Measurements from ENCODE around the gene STK26.
"Not testable (repeated sequence)": the region's sequence is repeated elsewhere in the genome, so short reads cannot be mapped to it uniquely, and the experiment has no call there.

The STK26 gene

DNA sequence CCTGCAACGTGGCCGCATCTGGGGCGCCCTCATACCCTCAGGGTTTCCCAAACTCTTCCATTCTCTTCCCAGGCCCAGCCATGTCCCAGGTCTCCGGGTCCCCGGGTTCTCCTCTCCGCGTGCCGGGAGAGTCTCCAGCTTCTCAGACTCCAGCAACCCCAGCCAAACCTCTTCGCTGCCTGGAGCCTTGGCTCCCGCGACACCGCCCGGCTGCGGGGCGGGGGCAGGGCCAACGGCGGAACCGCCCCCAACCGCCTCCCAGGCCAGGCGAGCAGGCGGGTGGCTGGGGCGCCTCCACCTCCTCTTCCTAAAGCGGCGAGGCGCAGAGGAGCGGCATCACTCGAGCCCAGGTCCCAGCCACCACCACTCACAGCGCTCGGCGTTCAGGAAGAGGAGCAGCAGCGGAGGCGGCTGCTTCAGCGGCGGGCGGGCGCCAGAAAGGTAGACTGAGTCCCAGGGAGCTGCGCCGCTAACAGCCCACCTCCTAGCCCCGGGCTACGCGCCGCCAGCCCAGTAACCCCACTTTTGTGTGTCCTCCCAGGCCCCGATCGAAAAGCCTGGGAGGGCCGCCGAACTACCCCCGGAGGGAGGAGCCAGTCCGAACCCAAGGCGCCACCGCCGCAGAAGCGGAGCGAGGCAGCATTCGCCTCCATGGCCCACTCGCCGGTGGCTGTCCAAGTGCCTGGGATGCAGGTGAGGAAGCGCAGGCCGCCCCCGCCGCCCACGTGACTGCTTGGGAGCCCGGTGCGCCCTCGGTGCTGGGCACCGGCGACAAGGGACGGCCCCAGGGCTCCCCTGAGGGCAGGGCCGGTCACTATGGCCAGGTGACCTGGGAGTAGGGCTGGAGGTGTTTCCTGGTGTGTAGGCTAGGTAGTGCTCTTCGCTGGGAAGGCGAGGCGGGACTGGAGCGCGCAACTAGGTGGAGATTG, at the start of gene STK26:
Gene STK26, plus strand, starts transcription at position 336 of the 929 bp plus-strand sequence. Its CDS starts 316 bp downstream, at position 652.
- DNase-seq: peak; percentile 84

DNA sequence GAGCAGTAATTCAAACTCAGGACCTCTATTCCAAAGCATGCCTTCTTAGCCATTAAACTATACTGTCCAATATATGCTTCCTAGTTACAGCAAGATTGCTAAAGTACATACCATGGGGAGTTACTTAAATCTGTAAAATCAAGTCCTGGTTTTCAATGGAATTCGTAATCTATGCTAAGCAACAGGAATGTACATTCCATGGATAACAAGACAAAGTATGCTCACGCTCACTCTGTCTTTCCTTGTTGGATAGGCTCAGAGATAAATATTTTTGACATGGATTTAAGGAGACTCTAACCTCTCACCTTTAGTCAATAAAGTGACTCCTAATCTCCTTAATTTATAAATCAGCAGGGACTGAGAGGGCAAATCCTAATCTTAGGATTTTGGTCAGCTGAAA, 47.3 kb upstream of the STK26 start:
- DNase-seq: no peak

DNA sequence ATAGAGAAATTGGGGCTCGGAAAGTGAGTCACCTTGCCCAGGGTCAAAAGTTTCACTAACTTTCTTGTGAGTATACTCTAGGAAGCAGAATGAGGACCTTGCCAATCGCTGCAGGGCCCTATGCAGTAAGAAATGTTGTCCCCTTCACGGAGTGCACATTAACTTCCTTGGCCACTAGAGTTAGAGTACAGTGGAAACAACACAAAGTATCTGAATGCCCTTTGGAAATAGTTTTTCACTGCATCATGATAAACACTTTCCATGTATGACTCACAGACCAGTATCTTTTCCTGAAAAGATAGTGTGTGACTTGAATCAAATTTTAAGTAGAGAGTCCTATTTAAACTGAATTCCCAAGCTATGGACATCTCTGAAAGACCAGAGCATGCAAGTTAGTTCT, 45.5 kb upstream of the STK26 start:
- DNase-seq: no peak

DNA sequence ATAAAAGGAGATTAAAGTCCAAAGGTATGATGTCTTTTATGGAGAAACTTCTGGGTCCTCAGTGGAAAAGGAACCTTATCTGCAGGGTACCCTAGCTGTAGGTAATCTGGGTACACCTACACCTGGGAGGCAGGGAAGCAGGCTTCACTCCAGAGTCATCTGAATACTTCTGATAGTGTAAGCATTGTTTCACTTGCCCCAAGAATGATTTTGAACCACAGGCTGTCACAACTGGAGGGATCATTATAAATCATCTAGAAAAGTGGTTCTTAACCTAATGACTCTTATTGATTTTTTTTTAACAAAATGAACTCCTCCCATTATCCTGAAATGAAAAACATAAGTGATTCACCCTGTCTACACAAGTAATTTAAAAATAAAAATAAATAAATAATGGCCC, 44.0 kb upstream of the STK26 start:
- DNase-seq: no peak

DNA sequence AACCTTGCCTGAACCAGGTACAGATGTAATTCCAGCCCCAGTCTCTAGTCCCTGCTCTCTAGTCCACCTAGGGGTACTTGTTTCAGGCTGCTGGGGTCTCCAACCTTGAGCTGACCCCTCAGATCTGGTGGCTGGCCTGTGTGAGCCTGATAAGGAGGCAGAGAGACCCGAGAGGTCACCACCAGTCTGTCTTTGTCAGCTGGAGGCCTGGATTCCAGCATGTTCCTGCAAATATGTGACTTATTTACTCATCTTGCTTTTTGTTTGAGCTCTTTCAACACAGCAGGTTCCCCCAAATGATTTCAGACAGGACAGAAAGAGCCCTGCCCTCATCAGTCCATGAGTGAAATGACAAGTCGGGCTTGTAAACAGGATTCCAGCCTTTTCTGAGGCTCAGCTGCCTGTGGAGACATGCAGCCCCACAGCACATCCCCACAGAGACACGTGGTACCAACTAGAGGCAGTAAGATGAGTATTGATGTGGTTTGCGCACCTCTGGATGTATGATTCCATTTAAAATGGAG, 37.5 kb upstream of the STK26 start:
- peak; percentile 13 for DNase-seq

DNA sequence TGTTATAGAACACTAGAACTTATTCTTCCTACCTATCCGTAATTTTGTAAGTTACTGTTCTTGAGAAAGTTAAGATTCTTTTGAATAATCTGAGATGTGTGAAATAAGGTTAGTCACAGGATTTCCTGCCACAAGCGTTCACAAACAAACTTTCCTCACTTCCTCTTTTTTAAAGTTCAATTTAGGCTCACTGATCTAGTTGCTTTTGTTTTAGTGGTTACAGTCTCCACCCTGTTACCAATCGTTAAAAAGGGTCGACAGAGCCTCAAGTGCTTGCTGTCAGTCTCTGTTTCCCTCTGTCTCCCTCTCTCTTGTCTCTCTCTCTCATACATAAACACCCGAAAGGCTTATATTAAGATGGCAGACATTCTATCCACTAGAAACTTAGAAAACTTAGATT, 35.9 kb upstream of the STK26 start:
- no peak for DNase-seq

DNA sequence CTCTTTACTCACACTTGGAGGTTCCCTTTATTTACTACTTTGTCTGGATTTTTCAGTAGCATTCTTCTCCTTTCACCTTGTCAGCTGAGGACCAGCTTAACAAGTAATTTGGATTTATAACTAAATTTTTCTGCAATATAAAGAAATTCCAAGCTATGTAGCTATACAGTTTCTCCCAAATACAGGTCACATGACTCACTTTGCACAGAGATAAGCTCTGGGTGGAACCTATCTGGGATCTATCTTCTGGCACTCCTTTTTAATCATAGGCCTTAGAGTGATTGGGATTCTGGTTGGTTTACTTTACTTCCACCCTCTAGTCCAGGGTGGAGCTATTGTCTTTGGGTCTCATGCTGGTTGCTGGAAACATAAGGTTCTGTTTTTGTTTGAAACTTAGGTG, 34.9 kb upstream of the STK26 start:
- no peak for DNase-seq

DNA sequence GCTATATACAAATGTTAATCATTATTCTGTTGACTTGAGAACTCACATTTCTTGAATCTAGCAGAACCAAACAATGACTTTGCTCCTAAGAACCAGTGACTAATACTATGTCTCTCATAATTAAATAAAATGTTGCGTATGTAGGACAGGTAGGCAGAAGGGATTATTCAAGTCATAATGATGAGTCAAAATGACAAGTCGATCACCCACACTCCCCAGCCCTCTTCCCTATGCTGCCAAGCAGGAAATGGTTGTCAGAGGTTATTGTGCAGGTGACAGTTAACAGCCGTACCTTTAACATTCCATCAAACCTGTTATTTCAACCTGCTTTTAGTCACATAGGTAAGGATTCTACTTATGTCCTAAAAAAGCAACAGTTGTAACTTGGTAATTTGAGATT, 22.0 kb upstream of the STK26 start:
- DNase-seq: peak; percentile 32

DNA sequence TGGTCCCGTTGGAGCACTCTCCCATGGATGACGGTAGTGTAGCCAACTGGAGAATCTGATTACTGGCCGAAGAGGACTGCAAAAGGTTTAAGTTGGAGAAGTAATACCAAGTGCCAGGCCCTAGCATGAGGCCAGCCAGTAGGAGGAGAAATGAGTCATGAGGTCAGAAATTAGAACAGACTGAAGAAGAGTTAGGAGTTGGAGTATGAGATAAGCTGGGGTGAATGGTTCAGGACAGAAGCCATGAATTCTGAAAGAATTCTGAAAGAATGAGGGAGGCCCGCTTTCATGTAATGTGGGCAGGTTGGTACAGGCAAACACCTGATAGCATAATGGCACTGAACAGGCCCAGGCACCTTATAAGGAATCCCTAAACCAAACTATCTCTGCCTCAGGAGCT, 18.4 kb upstream of the STK26 start:
- DNase-seq: no peak

DNA sequence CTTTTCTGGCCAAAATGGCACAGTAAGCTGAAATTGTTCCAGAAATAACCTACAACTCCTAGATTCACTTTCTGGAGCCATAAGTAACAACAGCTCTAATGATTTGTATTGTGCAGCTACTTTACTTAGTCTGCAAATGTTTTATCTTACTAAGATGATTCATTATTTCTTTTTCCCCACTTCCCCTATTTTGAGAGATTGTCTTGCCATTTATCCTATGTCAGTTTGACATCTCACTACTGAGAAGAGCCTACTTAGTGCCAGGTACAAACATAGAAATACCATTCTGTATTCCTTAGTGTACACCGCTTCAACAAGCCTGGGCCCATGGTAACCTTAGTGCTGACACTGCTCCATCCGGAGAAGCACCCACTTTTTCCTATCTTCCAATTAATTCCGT, 13.8 kb upstream of the STK26 start:
- no peak for DNase-seq

DNA sequence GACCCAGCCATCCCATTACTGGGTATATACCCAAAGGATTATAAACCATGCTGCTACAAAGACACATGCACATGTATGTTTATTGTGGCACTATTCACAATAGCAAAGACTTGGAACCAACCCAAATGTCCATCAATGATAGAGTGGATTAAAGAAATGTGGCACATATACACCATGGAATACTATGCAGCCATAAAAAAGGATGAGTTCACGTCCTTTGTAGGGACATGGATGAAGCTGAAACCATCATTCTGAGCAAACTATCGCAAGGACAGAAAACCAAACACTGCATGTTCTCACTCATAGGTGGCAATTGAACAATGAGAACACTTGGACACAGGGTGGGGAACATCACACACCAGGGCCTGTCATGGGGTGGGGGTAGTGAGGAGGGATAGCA, 12.9 kb upstream of the STK26 start:
- DNase-seq: not testable (repeated sequence)

DNA sequence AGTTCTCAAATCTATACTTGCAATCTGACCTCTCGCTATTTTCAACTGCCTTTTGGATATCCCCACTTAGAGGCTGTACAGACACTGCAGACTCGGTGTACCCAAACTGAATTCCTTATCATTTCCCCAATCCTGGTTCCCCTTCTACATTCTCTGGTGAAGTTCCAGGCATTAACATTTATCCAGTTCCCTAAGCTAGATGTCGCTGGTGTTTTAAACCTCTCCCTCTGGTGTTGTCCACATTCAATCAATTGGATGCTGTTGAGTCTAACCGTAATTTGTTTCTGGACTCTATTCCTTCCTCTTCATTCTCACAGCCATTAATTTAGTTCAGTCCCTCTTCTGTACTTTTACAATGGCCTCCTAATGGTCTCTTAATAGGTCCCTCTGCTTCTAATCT, 7.2 kb upstream of the STK26 start:
- DNase-seq: no peak

DNA sequence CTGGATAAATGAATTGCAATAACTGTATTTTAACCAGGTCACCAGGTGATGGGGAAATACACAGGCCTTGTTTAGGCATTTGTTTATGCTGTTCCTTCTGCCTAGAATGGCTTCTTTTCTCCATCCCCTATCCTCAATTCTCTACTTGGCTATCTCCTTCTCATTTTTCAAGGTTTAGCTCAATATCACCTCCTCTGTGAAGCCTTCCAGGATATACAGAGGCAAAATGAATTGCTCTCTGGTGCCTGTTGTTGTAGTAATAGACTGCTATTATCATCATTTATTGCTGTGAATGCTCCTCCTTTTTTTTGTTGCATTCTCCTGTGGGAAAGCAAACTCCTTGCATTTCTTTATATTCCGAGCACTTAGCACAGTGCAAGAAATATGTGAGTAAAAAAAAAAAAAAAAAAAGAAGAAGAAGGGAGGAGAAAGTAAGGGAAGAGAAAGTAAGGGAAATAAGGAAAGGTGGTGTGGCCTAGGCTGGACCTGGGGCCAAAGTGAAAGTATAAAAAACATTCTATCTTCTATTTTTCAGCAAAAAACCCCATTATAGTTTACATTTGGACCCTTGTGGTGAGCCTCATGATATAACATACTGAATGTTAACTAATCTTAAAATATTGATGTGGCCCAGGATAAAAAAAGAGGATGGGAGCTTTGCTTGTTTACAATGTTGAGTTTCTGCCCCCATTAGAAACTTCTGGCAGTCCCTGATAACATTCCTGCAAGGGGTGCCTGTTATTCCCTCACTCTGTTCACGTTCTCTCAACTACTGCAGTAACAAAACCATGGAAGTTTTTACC, 6.3 kb upstream of the STK26 start:
- no peak for DNase-seq

DNA sequence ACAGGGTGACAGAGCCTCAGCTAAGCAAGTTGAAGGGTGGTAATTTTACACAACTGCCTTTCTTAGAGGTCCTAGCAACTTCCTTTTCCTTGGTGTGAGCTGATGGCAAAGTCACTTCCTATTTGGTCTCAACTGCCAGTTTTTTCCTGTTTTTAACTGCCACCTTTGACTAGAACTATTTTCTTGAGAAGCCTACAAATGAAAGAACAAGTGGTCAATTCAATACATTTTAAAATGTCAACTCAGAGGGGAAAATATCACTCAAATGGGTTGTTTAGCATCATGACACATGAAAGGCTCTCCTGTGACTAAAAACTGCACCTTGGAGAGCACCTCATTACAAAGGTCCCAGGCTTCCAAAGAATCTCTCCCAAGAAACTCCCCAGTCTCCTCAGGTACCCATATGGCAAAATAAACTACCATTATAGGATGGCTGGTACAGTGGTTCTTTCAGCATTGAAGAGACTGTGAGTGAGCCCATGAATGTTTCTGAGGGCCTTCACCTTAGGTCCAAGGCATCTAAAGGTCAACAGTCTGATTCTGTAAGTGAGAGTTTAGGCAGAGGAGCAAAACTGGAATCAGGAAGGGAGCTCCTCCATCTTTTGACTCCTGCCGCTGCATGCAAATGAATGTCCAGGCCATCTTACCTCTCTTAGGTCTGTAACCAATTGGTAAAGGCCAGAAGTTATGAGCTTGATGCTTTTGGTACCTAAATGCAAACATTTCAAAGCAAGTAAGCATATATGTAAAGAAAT, 5.5 kb upstream of the STK26 start:
- no peak for DNase-seq

DNA sequence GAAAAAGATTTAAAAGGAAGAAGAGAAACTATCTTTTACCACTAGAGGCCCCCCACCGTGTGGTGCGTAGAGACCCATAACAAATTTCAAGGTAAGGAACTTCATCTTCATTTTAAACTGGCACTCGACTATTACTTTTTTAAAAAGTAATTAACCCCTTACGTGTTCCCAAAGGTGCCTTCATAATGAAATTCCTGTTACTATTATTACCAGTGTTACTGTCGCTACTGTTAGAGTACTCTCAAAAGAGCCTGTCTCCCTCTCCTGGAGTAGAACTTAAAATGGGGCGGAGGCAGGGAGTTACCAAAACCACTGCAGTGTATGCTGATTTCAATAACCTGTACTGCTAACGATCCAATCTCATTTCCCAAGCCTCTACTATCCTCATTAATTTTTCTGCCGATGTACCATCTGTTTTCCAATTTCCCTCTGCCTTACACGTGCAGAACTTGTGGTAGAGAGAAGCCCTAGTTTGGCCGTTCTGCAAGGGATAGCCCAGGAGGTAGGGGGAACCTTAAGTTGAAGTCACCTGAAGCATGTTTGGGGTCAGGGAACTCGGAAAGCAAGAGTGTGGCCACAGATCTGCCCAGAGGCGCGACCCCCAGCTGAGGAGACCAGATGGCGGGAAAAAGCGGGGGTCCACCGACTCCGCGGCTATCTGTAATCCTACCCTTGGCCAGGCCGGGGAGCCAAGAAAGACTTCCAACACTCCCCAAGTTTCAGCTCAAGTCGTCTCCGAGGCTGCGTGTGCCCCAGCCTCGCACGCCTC, 720 bp upstream of the STK26 start:
- DNase-seq: peak; percentile 21

DNA sequence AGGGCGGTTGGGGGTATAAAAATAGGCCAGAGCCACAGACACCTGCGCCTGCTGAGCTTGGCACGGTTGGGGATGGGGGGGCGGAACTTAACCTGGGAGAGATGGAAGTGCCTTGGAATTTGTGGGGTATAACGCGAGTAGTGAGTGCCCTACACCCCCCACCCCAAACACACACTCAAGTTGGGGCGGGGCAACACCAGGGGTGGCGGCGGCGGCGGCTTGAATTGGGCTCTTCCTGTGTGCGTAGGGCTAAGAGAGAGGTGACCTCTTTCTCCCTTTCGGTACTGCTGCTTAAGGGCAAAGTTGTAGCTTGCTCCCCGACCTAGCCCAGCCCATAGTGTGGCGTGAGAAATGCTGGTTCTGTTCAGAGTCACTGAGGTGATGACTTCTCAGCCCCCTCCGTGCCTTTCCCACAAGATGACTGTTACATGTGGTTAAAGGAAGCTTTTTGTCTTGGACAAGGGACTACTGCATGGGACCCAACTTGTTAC, 839 bp downstream of the STK26 start:
- DNase-seq: peak; percentile 74

DNA sequence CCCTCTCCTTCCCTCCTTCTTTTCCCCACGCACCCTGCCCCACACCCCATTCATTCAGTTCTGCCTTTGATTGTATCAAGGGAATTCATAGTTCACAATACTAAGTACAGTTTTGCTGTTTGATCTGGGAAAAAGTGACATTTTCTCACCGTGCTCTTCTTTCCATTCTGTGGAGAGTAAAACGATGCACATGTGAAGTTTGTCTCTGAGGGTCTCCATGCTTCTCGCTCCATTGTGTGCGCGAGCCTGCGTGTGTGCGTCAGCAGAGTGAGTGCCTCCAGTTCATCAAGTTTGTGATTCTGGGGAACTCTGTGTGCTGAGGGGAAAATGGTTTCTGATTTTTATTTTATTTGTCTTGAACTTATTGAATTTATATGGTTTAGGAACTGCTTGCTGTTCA, 1.9 kb downstream of the STK26 start:
- peak; percentile 35 for DNase-seq

DNA sequence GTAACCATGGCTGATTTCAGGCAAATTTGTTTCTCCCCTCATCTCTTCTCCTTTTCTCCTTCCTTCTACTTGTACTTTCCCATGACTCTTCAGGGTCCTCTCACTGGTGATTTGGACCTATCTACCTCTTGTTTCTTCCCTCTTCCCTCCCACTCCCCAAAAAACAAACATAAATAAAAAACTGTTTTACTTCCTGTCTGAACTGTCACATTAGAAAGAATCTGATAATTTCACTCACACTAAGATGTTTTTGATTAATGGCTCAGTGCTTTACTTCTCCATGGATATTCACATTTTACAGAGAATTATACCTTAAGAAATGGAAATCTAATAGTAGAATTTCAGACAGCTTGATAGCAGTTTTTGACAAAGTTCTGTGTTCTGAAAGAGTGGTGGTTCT, 7.2 kb downstream of the STK26 start:
- DNase-seq: no peak

DNA sequence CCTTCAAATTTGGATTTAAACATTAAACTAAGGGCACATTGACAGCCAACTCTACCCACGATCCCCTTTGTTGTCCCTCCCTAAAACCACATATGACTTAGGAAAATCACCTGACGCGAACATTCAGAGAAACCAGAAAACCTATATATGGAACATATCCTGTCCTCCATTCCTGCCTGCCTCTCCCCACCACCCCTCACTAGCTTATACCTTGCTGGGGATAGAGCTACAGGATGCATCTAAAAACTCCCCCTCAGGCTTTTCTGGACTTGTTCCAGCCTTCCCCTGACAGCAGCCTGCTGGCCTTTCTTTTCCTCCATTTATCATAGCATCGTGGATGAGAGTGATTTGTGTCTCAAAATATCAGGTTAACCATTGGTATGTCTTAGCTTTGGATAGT, 8.8 kb downstream of the STK26 start:
- no peak for DNase-seq

DNA sequence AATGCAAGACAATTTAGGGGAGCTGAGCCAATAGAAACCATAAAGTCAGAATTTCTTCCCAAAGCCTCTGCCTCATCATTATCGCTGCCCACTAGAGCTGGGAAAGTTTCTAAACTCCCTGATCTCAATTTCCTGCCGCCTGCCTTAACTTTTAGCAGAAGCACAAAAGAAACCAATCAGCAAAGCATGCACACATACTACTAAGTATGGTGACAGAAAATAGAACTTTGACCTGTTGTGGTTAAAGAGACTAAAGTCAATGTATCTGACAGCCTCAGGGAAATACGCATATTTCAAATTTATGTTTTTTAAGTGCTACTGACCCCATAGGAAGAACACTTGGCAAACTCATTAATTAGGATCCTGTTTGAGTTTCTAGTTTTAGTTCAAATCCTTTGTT, 10.1 kb downstream of the STK26 start:
- no peak for DNase-seq

DNA sequence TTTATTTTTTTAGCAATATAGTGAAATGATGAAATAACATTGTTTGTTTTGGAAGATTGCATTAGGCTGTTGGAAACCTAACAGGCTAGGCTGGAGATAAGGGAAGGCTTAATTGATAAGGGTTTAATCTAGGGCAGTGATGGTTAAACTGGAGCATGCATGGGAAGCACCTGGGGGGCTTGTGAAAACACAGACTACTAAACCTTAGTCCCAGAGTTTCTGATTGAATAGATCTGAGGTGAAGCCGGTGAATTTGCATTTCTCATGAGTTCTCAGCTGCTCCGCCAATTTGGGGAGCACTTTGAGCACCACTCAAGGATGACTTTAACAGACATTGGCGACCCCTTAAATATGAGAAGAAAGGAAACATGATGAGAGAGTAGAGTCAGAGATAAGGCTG, 11.5 kb downstream of the STK26 start:
- no peak for DNase-seq

DNA sequence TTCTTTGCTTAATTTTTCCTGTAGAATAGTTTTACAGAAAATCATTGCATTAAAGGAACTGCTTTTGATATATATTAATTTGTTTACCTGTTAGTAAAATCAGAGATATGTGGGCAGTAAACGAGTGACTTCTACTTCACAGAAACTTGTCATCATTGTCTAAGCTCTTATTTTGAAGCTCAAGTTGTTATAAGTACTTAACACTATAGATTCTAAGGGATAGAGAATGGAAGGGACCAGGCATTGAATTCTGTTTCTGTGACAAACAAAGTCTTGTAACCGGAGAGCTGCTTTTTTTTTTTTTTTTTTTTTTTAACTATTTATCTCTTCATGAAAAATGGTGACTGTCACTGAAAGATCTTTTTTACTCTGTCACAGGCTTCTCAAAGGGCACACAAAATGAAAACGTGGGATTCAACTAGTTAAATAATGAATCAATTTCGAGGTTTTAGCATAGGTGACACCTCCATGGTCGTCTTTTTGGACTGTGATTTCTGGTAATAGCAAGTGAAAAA, 14.4 kb downstream of the STK26 start:
- DNase-seq: no peak

Data from activated CD4-positive, alpha-beta T cell treated with anti-CD3 and anti-CD28 coated beads for 48 hours (primary cell).